HUDEP-2 (cell line): ENCODE measurements around the gene NECTIN4.
A peak's percentile ranks its signal among the peaks of the same experiment; 100 is the strongest.
"Not testable (repeated sequence)": the region's sequence is repeated elsewhere in the genome, so short reads cannot be mapped to it uniquely, and the experiment has no call there.

Experiments
- DNase-seq, 76 experiments: peaks; one replicate each; lab custom pipeline; 2025; ENCODE audit not compliant: unreplicated experiment in 76 of 76; lab: John Stamatoyannopoulos, UW

The NECTIN4 gene

GRCh38 chr1:161033751-161034150, 55.6 kb downstream of the NECTIN4 start:
- DNase-seq: no peak

GRCh38 chr1:161032409-161032808, 56.9 kb downstream of the NECTIN4 start:
- DNase-seq: no peak

- no peak for DNase-seq
These were observed 57.5 kb downstream of the NECTIN4 start for GRCh38 chr1:161031874-161032273.

GRCh38 chr1:161029466-161029865, 59.9 kb downstream of the NECTIN4 start:
- DNase-seq: not testable (repeated sequence)

- not testable (repeated sequence) for DNase-seq
These were observed 62.4 kb downstream of the NECTIN4 start for GRCh38 chr1:161026954-161027353.

GRCh38 chr1:161022432-161022831, 66.9 kb downstream of the NECTIN4 start:
- not testable (repeated sequence) for DNase-seq

- DNase-seq: no peak
These were observed 67.4 kb downstream of the NECTIN4 start for GRCh38 chr1:161021970-161022353.

GRCh38 chr1:161021165-161021969, 68.0 kb downstream of the NECTIN4 start:
- peak in 72 of 76 experiments; percentile 31 to 90 (median 74) for DNase-seq
